NCI-H1417 (cell line): ENCODE results near the gene MGMT.

ENCODE experiments used
- DNase-seq, 3 experiments: peaks; one replicate each; lab custom pipeline; 2025; lab: John Stamatoyannopoulos, UW

MGMT gene

GRCh38 chr10:129683920-129684319 is 216.9 kb downstream of the MGMT start:
- no peak for DNase-seq

GRCh38 chr10:129685271-129685670 is 218.2 kb downstream of the MGMT start:
- no peak for DNase-seq

GRCh38 chr10:129689671-129690071 is 222.6 kb downstream of the MGMT start:
- DNase-seq: no peak

GRCh38 chr10:129690248-129691070 is 223.4 kb downstream of the MGMT start:
- DNase-seq: no peak

- DNase-seq: no peak
Measured at GRCh38 chr10:129692695-129693094, 225.7 kb downstream of the MGMT start.

- DNase-seq: no peak
Measured at GRCh38 chr10:129693382-129693781, 226.3 kb downstream of the MGMT start.

GRCh38 chr10:129694184-129694583 is 227.1 kb downstream of the MGMT start:
- no peak for DNase-seq

- no peak for DNase-seq
Measured at GRCh38 chr10:129694691-129695243, 227.7 kb downstream of the MGMT start.

GRCh38 chr10:129695671-129696070 is 228.6 kb downstream of the MGMT start:
- no peak for DNase-seq

GRCh38 chr10:129696636-129697035 is 229.6 kb downstream of the MGMT start:
- no peak for DNase-seq

GRCh38 chr10:129697463-129698247 is 230.6 kb downstream of the MGMT start:
- DNase-seq: no peak

- no peak for DNase-seq
Measured at GRCh38 chr10:129699722-129700340, 232.8 kb downstream of the MGMT start.

GRCh38 chr10:129702605-129703004 is 235.6 kb downstream of the MGMT start:
- DNase-seq: no peak

GRCh38 chr10:129703287-129704137 is 236.5 kb downstream of the MGMT start:
- no peak for DNase-seq

GRCh38 chr10:129704225-129704624 is 237.2 kb downstream of the MGMT start:
- no peak for DNase-seq

- no peak for DNase-seq
Measured at GRCh38 chr10:129704786-129705525, 237.9 kb downstream of the MGMT start.

GRCh38 chr10:129705676-129706075 is 238.6 kb downstream of the MGMT start:
- DNase-seq: no peak

- DNase-seq: no peak
Measured at GRCh38 chr10:129706081-129706480, 239.0 kb downstream of the MGMT start.

- no peak for DNase-seq
Measured at GRCh38 chr10:129706523-129706922, 239.5 kb downstream of the MGMT start.
